ENCODE measurements around the gene CELF5.

- TF ChIP-seq SIN3A (IDR thresholded peaks at IDR 0.05; ENCODE audit: borderline replicate concordance, insufficient read depth, low read depth, low read length) (no peak), CTCF (IDR thresholded peaks at IDR 0.05) (no peak), POLR2AphosphoS5 (IDR thresholded peaks at IDR 0.05; ENCODE audit: low read depth, low read length) (no peak), TCF7L2 (IDR thresholded peaks at IDR 0.05; ENCODE audit: low read depth, low read length) (no peak)
Measured at GRCh38 chr19:3231288-3231687, 6.8 kb downstream of the CELF5 start.
